ENCODE data around the gene SALL2. TPM values are rescaled to one million over a fixed set of nuclear protein-coding genes. Genes with fewer than 3 reads are reported as not detected.

SALL2 gene
- total and polyA plus RNA-seq, 10 of the 15 experiments (the other 5 are each of a cell fraction or from before 2014, with no cell fraction given): 1.6 to 6.2 (median 2.1) TPM

DNA sequence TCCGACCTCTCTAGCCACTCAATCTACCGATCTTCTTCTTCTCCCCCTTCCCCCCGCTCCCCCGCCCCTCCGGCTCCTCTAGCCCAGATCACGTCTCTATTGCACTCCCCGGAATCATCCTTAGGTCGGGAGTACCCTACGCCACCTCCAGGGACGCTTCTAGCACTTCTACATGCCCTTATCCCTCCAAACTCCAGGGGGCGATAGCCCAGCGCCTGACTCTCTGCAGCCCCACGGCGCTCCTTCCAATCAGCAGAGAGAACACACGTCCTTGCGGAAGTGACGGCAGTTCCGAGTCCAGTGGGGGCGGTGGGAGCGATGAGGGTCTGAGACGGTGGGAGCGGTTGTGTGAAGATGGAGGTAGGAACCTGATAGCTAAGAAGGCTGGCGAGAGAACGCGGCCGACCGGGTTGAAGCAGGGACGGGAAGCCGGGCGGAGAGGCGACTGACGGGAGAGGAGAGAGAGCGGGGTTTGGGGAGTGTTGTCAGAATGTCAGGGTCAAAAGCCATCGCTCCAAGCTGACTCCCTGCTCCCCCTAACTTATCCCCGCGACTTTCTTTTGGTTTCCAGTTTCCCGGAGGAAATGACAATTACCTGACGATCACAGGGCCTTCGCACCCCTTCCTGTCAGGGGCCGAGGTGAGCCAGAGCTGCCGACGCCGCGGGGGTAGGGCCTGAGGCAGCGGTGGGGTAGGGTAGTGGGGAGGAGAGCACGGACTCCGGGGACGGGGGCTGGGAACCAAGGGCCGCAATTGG, 49.0 kb downstream of the SALL2 start, which contains the start of the genes RAB2B and TOX4 (continued):
- TF ChIP-seq, protein P1, sequence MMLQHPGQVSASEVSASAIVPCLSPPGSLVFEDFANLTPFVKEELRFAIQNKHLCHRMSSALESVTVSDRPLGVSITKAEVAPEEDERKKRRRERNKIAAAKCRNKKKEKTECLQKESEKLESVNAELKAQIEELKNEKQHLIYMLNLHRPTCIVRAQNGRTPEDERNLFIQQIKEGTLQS (IDR thresholded peaks at IDR 0.05; ENCODE audit: borderline replicate concordance, extremely low read depth, low read depth, low read length): no peak
- TF ChIP-seq HDGF (IDR thresholded peaks at IDR 0.05) (peak; percentile 91), RCOR1 (conservative IDR thresholded peaks at IDR 0.05; ENCODE audit: low read depth, low read length) (no peak), SIN3A (IDR thresholded peaks at IDR 0.05; ENCODE audit: low read depth, low read length) (peak; percentile 69; the same call in 1 of the 2 replicates), ZNF207 (IDR thresholded peaks at IDR 0.05; ENCODE audit: borderline replicate concordance) (peak; percentile 55; the same call in 1 of the 2 replicates), MTA2 (IDR thresholded peaks at IDR 0.05; ENCODE audit: low read depth) (peak; percentile 58; the same call in 1 of the 2 replicates), RELA (IDR thresholded peaks at IDR 0.05; ENCODE audit: borderline replicate concordance, partially characterized antibody) (peak; percentile 50), ZNF217 (IDR thresholded peaks at IDR 0.05) (no peak), TBL1XR1 (IDR thresholded peaks at IDR 0.05; ENCODE audit: low read depth, low read length) (peak; percentile 87), POLR2AphosphoS2 (IDR thresholded peaks at IDR 0.05; ENCODE audit: low read depth, low read length) (peak; percentile 83; the same call in 1 of the 2 replicates)
- TF ChIP-seq, protein P2, sequence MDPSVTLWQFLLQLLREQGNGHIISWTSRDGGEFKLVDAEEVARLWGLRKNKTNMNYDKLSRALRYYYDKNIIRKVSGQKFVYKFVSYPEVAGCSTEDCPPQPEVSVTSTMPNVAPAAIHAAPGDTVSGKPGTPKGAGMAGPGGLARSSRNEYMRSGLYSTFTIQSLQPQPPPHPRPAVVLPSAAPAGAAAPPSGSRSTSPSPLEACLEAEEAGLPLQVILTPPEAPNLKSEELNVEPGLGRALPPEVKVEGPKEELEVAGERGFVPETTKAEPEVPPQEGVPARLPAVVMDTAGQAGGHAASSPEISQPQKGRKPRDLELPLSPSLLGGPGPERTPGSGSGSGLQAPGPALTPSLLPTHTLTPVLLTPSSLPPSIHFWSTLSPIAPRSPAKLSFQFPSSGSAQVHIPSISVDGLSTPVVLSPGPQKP (IDR thresholded peaks at IDR 0.05; ENCODE audit: low read depth, low read length): peak; percentile 85
- TF ChIP-seq, protein P3, sequence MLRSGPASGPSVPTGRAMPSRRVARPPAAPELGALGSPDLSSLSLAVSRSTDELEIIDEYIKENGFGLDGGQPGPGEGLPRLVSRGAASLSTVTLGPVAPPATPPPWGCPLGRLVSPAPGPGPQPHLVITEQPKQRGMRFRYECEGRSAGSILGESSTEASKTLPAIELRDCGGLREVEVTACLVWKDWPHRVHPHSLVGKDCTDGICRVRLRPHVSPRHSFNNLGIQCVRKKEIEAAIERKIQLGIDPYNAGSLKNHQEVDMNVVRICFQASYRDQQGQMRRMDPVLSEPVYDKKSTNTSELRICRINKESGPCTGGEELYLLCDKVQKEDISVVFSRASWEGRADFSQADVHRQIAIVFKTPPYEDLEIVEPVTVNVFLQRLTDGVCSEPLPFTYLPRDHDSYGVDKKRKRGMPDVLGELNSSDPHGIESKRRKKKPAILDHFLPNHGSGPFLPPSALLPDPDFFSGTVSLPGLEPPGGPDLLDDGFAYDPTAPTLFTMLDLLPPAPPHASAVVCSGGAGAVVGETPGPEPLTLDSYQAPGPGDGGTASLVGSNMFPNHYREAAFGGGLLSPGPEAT (IDR thresholded peaks at IDR 0.05; ENCODE audit: low read depth): peak; percentile 89

All from GM12878 (cell line).